ENCODE data around the gene SPDYE2.
"Not testable (repeated sequence)": the region's sequence is repeated elsewhere in the genome, so short reads cannot be mapped to it uniquely, and the experiment has no call there.

- TF ChIP-seq, protein P1, sequence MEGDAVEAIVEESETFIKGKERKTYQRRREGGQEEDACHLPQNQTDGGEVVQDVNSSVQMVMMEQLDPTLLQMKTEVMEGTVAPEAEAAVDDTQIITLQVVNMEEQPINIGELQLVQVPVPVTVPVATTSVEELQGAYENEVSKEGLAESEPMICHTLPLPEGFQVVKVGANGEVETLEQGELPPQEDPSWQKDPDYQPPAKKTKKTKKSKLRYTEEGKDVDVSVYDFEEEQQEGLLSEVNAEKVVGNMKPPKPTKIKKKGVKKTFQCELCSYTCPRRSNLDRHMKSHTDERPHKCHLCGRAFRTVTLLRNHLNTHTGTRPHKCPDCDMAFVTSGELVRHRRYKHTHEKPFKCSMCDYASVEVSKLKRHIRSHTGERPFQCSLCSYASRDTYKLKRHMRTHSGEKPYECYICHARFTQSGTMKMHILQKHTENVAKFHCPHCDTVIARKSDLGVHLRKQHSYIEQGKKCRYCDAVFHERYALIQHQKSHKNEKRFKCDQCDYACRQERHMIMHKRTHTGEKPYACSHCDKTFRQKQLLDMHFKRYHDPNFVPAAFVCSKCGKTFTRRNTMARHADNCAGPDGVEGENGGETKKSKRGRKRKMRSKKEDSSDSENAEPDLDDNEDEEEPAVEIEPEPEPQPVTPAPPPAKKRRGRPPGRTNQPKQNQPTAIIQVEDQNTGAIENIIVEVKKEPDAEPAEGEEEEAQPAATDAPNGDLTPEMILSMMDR (IDR thresholded peaks at IDR 0.05), result not testable (repeated sequence)
- not testable (repeated sequence) for TF ChIP-seq POLR2A (IDR thresholded peaks at IDR 0.05)
These were observed at the start of gene SPDYE2 for GRCh38 chr7:102550808-102551422.

All from thyroid gland (tissue), 4 donors.